HG02884 (cell line): ENCODE results near the gene TSHZ1.
A peak's percentile ranks its signal among the peaks of the same experiment; 100 is the strongest.

ENCODE experiments used
- ATAC-seq: cut with Tn5 transposase; IDR thresholded peaks from one replicate; pipeline ENCODE4 v1.9.1; 2021; ENCODE audit warnings: mild to moderate bottlenecking, moderate library complexity; ENCODE audit not compliant: unreplicated experiment

Gene TSHZ1

GRCh38 chr18:75246721-75247610 lies 36.4 kb downstream of the TSHZ1 start:
- ATAC-seq, result no peak

DNA sequence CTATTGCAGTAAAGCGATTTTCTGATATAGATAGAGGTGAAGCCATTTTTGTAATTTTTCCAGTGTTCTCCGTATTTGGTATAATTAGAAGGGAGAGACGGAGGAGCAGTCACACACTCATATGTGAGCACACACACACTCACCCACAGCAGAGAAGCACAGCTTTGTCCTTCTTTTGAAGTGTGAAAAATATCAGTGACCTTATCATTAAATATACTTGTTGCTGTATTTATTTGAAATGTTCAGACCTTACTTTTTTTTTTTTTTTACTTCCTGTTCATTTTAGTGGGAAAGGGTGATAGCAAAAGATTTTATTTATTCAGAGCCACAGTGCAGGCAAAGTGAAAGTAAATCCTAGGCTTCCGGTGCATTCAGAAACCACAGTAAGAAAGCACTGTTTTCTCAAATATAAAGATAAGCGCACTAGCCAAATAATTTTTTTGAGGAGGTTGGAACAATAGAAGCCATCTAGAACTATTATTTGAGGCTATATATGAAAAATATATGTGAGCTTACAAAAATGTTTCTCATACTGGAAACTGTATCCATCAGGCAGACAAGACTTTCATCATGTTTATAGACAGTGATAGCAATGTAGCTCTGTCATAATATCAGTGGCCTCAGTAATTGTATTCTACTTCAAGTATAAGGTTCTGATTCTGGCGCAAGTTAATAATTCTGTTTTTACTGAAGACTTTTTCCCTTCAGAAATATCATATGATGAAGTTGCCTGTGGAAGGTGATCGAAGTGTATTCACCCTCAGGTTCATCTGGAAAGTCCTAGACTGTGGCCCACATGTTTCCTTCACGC lies 37.2 kb downstream of the TSHZ1 start:
- ATAC-seq, result peak; percentile 71

GRCh38 chr18:75248426-75249174 lies 38.0 kb downstream of the TSHZ1 start:
- ATAC-seq, result no peak

GRCh38 chr18:75249175-75249518 lies 38.5 kb downstream of the TSHZ1 start:
- no peak for ATAC-seq

DNA sequence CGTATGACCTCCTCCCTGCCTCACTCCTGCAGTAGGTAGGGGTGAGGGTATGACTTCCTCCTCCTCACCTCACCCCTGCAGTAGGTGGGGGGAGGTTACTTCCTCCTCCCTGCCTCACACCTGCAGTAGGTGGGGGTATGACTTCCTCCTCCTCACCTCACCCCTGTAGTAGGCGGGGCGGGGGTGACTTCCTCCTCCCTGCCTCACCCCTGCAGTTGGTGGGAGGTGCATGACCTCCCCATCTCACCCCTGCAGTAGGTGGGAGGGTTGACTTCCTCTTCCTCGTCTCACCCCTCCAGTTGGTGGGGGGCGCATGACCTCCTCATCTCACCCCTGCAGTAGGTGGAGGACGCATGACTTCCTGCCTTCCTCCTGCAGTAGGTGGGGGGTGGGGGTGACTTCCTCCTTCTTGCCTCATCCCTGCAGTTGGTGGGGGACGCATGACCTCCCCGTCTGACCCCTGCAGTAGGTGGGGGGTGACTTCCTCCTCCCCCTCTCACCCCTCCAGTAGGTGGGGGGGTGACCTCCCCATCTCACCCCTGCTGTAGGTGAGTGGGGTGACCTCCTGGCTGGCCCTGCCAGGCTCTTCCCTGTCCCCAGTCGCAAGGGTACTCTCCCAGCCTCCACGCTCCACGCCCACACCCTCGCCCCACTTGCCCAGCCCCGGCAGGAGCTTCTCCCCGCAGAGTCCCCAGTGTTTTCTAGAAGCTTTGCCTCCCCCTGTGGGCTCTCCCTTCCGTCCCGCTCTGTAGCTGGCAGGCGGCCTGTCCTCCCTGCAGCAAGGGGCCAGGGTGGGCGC lies 39.3 kb downstream of the TSHZ1 start:
- no peak for ATAC-seq

- ATAC-seq, result no peak
These were observed 39.8 kb downstream of the TSHZ1 start for GRCh38 chr18:75250471-75250821.

DNA sequence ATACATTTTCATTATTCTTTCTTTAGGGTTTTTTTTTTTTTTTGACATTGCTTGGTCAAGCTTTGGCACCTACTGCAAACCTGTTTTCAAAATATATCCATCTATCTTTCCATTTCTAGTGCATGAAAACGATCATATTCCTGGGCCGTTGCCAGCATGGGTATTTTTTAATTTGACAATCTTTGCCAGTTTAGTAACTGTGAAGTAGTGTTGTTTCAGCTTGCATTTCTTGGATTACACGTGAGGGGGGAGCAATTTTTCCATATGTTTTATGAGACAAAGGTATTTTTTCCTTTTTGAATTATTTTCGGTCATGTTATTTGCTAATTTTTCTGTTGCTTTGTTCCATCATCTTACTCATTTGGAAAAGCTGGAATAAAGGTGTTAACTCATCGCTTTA lies 40.9 kb downstream of the TSHZ1 start:
- no peak for ATAC-seq

GRCh38 chr18:75252136-75252535 lies 41.5 kb downstream of the TSHZ1 start:
- ATAC-seq, result no peak

- ATAC-seq, result no peak
These were observed 42.4 kb downstream of the TSHZ1 start for GRCh38 chr18:75253043-75253442.

GRCh38 chr18:75253784-75254183 lies 43.2 kb downstream of the TSHZ1 start:
- no peak for ATAC-seq

GRCh38 chr18:75255094-75255493 lies 44.5 kb downstream of the TSHZ1 start:
- no peak for ATAC-seq

GRCh38 chr18:75256376-75256775 lies 45.8 kb downstream of the TSHZ1 start:
- no peak for ATAC-seq

DNA sequence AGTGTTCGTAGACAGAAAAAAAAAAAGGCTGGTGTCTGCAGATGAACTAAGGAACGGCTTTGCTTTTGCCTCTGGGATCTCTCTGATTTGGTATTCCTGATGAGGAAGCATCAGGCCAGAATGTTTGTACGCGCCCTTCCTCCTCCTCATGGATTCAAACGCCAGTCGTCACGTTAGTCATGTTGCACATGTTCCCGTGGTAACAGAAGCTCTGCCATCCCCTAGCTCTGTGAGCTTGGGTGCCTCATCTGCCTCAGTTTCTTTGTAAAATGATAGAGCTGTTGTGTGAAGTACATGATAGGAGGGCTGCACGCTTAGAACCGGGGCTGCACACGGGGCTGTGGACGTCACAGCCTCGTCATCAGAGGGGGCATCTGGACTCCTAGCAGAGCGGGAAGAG lies 47.0 kb downstream of the TSHZ1 start:
- no peak for ATAC-seq

- peak; percentile 85 for ATAC-seq
These were observed 51.0 kb downstream of the TSHZ1 start for GRCh38 chr18:75261430-75262223.

GRCh38 chr18:75262511-75262910 lies 51.9 kb downstream of the TSHZ1 start:
- no peak for ATAC-seq

- ATAC-seq, result no peak
These were observed 53.6 kb downstream of the TSHZ1 start for GRCh38 chr18:75264195-75264594.

GRCh38 chr18:75264926-75265597 lies 54.5 kb downstream of the TSHZ1 start:
- ATAC-seq, result no peak

DNA sequence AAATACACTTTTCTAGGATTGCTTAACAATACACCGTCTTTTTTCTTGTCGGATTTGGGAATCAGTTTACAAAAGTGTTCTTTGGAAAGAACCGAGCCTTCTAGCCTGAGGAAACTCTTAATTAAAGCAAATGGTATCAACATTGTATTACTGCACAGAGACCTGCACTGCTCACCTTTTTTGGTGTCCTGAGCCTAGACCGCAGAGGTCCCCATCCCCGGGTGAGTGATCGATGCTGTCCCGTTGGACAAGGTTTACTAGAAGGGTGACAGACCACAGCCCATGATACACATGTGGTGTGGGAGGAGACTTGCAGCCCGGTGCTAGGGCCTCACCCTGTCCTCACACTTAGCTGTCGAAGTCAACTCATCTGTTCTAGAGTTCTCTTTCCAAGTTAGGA lies 55.3 kb downstream of the TSHZ1 start:
- ATAC-seq, result no peak

DNA sequence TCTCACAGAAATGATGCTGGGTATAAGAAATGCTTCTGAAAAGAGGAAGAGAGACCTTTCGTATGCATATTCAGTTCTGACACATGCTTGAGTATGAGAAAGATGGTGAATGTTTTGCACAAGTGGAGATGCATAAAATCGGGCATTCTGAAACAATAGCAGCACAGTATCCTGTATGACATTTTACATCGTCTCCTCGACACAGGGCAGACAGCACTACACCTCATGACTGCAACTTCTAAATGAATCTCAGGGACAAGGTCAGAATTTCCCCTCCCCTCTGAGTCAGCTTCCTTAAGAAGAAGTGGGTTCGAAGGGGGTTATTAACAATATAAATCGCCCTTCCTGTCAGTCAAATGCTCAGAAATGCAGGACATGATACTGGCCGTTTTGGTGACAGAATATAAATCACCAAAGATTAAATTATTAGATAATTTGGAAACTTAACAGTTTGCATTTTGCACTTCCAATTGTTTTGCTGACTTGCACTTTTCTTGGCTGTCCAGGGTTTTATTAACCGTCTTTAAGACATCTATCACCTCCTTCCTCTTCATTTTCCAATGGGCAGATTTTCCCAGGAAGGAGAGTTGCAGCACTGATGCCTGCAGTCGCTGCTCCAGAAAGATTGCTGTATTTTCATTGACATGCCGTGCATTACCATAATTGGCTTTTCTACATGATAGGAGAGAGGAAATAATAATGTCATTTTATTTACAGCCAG lies 57.2 kb downstream of the TSHZ1 start:
- no peak for ATAC-seq
